HFF-Myc (cell line): ENCODE results near the gene TRIO.

Source experiments
- DNase-seq: peaks from one replicate; pipeline ENCODE4 v3.0.0-alpha.2; 2011; ENCODE audit warnings: low read depth; ENCODE audit errors: extremely low read depth
- H3K4me3 ChIP-seq: replicated peaks from 2 replicates; pipeline ENCODE4 v1.5.1; 2011; ENCODE audit warnings: low read depth, mild to moderate bottlenecking, control low read depth, low read length
- CTCF ChIP-seq: IDR thresholded peaks from 2 replicates; pipeline ENCODE4 v1.5.1; 2012; ENCODE audit warnings: mild to moderate bottlenecking, low read depth, low read length, control low read depth; ENCODE audit errors: missing control alignments

Gene TRIO

GRCh38 chr5:14145435-14146334, 2.5 kb downstream of the TRIO start:
- TF ChIP-seq CTCF, result no peak
- no peak for DNase-seq
- peak overlapping the region; percentile 95 for H3K4me3 ChIP-seq

GRCh38 chr5:14146725-14147124, 3.6 kb downstream of the TRIO start:
- peak overlapping the region; percentile 95 for H3K4me3 ChIP-seq
- no peak for TF ChIP-seq CTCF
- no peak for DNase-seq

GRCh38 chr5:14147210-14147609, 4.1 kb downstream of the TRIO start:
- no peak for DNase-seq
- H3K4me3 ChIP-seq, result peak overlapping the region; percentile 95
- no peak for TF ChIP-seq CTCF

GRCh38 chr5:14148483-14148882, 5.3 kb downstream of the TRIO start:
- no peak for DNase-seq
- TF ChIP-seq CTCF, result no peak
- H3K4me3 ChIP-seq, result no peak overlapping the region

GRCh38 chr5:14148890-14149671, 5.9 kb downstream of the TRIO start:
- TF ChIP-seq CTCF, result no peak
- no peak for DNase-seq
- H3K4me3 ChIP-seq, result no peak overlapping the region

GRCh38 chr5:14149672-14150274, 6.6 kb downstream of the TRIO start:
- no peak for DNase-seq
- no peak overlapping the region for H3K4me3 ChIP-seq
- no peak for TF ChIP-seq CTCF
